Adrenal gland (tissue), 5 donors: ENCODE results near the gene ZNF511.

ENCODE experiments used
- POLR2A ChIP-seq, 2 donors: fragments of 450-650 bp; IDR thresholded peaks; one replicate each; pipeline ENCODE4 v1.6.1; 2017; ENCODE audit warnings: antibody characterized with exemption in 2 of 2, mild to moderate bottlenecking in 2 of 2, moderate library complexity in 1 of 2
- TF ChIP-seq, protein P1 (sequence below), 6 experiments: fragments of 450-650 bp in 4 of 6; fragments of 200-600 bp in 2 of 6; sonication (generic) in 1 of 6; IDR thresholded peaks; 1 replicate in 5 of 6; 2 replicates in 1 of 6; pipeline versions ENCODE4 v1.5.1 to v1.8.0; 2016 to 2021; ENCODE audit warnings: antibody characterized with exemption in 6 of 6, mild to moderate bottlenecking in 2 of 6, moderate library complexity in 1 of 6
- donor health status: DM: no; HTN: no; CAD: no.

- TF ChIP-seq POLR2A (IDR thresholded peaks at IDR 0.05), result no peak
- TF ChIP-seq, protein P1, sequence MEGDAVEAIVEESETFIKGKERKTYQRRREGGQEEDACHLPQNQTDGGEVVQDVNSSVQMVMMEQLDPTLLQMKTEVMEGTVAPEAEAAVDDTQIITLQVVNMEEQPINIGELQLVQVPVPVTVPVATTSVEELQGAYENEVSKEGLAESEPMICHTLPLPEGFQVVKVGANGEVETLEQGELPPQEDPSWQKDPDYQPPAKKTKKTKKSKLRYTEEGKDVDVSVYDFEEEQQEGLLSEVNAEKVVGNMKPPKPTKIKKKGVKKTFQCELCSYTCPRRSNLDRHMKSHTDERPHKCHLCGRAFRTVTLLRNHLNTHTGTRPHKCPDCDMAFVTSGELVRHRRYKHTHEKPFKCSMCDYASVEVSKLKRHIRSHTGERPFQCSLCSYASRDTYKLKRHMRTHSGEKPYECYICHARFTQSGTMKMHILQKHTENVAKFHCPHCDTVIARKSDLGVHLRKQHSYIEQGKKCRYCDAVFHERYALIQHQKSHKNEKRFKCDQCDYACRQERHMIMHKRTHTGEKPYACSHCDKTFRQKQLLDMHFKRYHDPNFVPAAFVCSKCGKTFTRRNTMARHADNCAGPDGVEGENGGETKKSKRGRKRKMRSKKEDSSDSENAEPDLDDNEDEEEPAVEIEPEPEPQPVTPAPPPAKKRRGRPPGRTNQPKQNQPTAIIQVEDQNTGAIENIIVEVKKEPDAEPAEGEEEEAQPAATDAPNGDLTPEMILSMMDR (IDR thresholded peaks at IDR 0.05), result no peak
Observed at GRCh38 chr10:133344236-133344635, 35.5 kb downstream of the ZNF511 start.
